Colon (tissue), 2 donors: ENCODE results near the gene ZNRF4.

Source experiments
- FAIRE-seq: peaks from 2 replicates; lab custom pipeline; 2012; peaks lifted over from hg19 to GRCh38; lab: Jason Lieb, UNC
- donor health status: control.
- donor health status: control.

The ZNRF4 gene

DNA sequence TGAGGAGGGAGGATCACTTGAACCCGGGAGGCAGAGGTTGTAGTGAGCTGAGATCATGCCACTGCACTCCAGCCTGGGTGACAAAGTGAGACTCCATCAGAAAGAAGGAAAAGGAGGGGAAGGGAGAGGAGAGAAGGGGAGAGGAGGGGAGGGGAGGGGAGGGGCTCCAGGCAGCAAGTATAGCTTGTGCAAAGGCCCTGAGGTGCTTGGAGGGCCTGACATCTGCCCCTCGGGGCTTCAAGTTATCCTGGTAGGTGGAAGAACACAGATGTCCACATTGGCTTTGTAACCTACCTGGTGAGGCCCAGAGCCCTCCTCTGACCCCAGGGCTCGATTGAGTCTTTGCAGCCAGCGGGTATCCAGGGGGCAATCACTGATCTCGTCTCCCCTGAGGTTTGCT is 11.5 kb upstream of the ZNRF4 start:
- FAIRE-seq: no peak

DNA sequence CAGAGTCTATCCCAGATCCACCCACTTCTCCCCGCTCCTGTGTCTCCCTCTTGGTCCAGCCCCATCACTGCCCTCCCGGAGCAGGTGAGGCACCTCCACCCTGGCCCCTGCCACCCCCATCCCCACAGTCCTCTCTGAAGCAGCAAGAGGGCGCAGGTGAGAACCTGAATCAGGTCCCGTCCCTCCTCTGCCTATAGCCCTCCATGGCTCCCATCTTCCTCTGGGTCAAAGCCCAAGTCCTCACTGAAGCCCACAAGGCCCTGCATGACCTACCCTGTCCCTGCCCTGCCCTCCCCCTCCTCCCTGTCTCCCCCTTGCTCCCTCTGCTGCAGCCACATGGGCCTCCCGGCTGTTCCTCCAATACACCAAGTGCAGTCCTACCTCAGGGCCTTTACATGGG is 10.8 kb upstream of the ZNRF4 start:
- no peak for FAIRE-seq

DNA sequence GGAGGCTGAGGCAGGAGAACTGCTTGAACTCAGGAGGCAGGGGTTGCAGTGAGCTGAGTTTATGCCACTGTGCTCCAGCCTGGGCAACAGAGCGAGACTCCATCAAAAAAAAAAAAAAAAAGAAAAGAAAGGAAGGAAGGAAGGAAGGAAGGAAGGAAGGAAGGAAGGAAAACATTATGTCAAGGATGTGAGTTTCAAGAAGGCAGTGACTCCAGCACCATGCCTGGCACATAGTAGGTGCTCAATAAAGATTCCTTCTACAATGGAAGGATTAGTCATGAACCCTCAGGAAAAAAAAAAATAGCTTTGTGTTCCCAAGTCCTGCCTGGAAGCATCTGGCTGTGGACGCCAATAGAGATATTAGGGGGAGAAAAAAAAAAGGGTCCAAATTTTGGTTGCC is 10.1 kb upstream of the ZNRF4 start:
- FAIRE-seq: no peak

DNA sequence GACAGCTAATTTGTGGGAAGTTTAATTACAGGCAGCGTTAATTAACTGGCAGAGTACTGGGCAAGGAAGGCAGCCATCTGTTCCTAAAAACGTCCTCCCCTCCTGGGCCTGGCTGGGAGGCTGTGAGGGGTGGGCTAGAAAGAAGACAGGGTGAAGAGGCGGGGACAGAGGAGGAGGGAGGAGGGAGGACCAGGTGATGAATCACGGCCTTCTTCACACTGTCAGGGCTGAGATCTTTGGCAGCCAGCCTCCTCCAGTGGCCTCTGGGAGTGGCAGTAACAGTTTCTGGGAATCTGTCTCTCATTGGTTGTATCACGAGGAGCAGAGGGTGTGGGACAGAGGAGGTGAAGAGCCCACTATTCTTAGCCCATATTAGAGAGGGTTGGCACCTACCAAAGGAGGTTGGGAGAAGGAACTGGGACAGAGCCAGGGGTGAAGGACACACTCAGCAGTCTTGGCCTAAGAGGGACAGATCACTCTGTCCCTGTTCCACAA is 9.6 kb upstream of the ZNRF4 start:
- no peak for FAIRE-seq

DNA sequence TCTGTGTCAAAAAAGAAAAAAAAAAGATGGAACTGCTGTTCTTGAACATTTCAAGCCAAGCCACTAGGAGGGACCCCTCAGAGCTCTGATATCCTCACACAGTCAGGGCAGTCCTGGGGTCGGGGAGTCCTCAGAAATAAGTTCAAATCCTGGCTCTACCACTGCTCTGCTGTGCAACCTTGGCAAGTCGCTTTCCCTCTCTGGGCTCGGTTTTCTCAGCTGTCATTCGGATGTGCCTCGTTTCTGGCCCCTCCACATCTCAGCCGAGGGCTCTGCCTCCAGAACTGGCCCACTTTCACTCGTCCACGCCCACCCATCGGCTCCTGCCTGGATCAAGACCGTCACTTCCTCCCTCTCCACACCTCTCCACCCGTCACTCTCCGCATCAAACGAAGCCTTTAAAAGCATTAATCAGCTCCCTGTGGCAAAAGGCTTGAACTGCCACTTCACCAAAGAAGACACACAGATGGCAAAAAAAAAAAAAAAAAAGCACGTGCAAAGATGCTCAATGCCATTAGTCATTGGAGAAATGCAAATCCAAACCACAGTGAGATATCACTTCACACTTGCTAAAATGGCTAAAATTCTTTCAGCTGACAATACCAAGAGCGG is 7.4 kb upstream of the ZNRF4 start:
- no peak for FAIRE-seq

DNA sequence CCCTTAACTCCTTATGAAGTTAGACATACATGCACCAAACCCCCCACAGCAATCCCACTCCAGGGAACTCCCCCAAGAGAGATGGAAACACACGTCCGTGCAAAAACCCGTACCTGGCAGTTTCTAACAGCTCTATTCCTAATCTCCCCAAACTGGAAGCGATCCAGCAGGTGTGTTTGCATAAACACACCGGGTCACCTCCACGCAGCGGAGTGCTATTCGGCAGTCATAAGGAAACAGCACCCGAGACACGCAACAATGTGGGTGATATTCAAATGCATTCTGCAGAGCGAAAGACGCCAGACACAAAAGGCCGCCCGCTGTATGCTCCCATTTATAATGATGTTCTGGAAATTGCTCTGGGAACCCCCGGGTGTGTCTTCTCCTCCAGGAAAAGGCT is 6.8 kb upstream of the ZNRF4 start:
- no peak for FAIRE-seq

DNA sequence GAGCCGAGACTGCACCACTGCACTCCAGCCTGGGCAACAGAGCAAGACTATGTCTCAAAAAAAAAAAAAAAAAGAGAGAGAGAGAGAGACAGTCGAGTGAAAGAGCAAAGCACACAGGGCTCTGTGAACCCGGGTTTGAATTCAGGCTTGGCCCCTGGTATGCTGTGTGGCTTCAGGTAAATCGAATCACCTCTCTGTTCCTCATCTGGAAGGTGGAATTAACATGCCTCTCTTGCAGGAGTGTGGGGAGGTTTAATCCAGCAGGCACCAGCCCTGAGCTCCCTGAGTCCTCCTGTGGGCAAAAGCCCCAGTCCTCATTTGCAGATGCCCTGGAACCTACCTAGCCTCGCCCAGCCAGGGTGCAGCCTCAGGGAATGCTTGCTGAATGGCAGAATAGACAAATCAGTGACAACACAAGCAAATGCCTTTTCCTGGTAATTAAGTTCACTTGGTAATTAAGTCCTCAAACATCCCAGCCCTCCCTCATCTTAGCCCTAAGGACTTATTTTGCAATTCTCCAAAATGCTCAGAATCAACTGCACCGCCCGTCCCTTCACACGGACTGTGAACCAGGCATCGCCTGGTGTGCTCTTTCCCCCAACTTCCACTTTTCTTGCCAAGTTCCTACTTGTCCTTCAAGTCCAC is 4.6 kb upstream of the ZNRF4 start:
- no peak for FAIRE-seq

DNA sequence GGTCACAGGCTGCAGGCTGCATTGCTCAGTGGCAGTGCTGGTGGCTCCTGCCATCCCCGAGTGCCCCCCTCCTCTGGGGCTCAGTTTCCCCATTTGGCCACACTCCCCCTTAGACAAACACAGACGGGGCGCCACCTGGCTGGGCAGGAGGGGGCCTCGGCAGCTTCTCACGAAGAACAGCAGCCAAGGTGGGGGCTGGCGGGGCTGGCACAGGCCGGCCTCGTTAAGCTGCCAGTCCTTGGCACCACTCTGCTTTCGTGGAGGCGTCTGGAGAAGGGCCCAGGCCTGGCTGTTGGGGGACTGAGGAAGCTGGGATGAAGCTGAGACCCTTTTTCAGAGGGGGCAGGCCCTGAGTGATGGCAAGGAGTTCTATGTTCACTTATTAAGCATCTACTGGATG is 3.7 kb upstream of the ZNRF4 start:
- no peak for FAIRE-seq

DNA sequence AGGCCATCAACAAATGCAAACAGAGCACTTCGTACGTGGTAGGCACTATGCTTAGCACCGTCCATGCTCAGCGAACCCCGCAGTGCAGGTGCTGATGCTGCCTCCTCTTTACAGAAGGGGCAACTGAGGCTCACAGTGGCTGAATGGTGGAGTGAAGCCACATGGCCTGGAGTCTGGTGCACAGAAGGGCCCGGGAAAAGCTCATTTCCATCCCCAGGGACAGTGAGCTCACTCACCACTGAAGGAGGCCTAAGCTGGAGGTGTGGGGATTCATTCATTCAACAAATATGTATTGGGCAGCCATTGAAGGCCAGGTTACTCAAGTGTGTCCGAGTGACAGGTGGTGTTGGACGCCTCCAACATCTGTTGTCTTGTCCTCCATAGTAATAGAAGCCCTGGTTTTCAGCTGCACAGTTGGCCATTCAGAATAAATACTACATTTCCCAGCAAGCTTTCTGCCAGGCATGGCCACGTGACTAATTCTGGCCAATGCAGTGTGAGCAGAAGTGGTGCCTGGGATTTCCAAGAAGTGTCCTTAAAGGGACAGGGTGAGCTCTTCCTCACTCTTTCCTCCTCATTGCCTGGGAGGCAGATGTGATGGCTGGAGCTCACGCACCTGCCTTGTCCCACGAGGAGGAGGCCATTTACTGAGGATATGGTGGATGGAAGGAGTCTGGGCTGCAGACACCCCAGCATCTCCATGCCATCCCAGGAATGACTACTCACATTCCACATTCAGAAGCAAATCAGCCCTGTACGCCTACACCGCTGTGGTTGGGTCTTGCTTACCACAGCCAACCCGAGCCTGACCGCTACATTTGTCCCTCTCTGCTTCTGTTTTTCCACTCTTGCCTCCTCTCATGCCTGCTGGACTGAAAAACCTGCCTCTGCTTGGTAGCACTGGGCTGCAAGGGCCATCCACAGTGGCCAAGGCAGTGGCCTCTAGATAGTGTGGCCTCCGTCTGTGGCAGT is 2.3 kb upstream of the ZNRF4 start:
- no peak for FAIRE-seq

DNA sequence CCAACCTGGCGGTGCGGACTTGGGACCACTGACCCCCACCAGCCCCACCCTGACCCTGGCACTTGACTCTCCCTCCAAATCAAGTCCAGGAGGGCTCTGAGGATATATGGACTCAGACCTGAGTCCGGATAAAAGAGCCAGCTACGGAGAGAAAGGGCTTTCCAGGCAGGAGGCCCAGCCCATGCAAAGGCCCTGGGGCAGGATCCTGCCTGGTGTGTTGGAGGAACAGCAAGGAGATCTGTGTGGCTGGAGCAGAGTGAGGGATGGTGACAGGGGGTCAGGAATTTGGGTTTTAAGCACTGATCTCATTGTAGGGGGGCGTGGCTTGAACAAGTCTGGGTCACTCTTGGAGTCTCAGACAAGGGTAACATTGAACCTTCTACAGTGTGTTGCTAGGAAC is 474 bp upstream of the ZNRF4 start:
- no peak for FAIRE-seq

DNA sequence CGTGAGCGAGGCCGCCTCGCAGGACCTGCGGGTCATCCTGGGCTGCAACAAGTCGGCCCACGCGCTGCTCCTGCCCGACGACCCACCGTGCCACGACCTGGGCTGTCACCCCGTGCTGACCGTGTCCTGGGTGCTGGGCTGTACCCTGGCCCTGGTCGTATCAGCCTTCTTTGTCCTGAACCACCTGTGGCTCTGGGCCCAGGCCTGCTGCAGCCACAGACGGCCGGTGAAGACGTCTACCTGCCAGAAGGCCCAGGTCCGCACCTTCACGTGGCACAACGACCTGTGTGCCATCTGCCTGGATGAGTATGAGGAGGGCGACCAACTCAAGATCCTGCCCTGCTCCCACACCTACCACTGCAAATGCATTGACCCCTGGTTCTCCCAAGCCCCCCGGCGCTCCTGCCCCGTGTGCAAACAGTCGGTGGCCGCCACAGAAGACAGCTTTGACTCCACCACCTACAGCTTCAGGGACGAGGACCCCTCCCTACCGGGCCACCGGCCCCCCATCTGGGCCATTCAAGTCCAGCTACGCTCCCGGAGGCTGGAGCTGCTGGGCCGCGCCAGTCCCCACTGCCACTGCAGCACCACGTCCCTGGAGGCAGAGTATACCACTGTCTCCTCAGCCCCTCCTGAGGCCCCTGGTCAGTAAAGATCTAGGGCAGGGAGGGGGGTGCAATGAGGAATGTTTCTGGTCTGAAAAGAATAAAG is 1.1 kb downstream of the ZNRF4 start:
- no peak for FAIRE-seq

DNA sequence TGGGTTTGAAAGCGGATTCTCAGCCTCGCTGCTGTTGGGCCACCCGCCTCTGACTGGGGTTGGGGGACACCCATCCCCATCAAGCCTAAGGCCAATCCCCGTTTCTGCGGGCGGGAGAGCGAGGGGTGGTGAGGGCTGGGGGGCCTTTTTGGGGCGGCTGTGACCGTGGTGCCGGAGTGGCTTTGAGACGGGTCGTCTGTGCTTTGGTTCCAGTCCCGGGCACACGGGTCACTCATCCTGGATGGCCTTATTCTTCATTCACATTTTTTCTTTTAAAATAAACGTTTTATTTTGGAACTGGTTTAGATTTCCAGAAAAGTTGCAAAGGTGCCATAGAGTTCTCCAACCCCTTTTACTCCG is 1.6 kb downstream of the ZNRF4 start:
- FAIRE-seq: no peak

DNA sequence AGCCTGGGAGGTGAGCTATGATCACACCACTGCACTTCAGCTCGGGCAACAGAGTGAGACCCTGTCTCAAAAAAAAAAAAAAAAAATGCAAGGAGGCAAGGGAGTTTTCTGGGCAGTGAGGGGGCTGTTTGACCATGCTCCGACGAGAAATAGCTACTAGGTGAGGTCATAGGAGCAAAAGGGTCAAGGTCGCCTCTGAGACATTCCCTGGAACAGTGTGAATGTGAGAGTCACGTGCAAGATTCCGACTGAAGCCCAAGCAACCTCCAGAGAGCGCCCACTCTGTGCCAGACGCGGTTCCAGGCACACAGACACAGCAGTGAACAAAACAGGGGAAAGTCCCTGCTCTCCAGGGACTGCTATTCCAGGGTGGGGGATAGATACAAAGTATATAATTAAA is 2.5 kb downstream of the ZNRF4 start:
- no peak for FAIRE-seq

DNA sequence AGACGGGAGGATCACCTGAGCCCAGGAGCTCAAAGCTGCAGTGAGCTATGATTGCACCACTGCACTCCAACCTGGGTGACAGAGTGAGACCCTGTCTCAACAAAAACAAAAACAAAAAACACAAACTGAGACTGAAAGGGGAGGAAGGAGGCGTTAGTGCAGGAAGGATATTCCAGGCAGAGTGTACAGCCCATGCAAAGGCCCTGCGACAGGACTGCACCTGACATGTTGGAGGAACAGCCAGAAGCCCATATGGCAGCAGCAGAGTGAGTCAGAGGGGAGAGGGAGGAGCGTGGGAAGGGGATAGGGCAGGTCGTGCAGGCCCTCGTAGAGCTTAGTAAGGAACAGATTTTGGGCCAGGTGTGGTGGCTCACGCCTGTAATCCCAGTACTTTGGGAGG is 3.2 kb downstream of the ZNRF4 start:
- FAIRE-seq: no peak

DNA sequence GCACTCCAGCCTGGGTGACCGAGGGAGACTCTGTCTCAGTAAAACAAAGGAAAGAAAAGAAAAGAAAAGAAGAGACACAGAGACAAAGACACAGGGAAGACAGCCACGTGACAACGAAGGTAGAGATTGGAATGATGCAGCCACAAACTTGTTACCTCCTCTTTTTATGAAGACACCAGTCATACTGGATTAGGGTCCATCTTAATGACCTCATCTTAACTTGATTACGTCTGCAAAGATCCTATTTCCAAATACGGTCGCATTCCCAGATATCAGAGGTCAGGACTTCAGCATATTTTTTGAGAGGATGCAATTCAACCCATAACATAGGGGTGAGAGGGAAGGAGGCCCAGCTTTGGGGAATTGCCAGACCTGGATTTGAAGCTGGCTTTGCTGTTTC is 4.1 kb downstream of the ZNRF4 start:
- no peak for FAIRE-seq

DNA sequence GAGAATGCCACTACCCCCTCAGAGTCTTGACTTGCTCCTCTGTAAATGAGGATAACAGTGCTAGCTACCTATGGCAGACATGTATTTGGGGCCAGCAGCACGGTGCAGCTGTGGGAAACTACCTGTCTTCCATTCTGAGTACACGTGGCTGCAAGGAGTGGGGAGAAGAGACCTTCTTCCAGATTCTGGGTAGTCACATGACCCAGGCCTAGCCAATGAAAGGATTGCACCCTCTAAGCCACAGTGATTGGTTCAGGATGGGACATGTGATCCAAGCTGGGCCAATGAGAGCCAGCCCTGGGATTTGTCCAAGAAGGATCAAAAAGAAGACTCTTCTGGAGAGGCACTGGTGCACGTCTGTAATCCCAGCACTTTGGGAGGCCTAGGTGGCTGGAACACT is 5.5 kb downstream of the ZNRF4 start:
- no peak for FAIRE-seq

DNA sequence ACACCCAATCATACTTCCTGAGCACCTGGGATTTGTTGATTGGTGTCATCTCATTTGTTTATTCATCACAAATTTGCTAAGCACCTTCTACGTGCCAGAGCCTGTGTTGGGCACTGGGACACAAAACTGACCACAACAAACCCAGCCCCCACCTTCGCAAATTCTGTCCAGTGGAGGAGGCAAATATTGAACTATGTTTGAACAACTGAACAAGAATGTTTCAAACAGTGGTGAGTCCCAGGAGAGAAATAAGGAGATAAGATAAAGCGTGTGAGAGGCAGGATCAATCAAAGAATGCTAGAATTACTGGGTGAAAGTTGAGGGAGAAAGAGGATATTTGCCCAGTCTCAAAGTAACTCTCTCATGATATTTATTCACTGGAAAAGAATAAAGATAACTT is 8.7 kb downstream of the ZNRF4 start:
- FAIRE-seq: no peak

DNA sequence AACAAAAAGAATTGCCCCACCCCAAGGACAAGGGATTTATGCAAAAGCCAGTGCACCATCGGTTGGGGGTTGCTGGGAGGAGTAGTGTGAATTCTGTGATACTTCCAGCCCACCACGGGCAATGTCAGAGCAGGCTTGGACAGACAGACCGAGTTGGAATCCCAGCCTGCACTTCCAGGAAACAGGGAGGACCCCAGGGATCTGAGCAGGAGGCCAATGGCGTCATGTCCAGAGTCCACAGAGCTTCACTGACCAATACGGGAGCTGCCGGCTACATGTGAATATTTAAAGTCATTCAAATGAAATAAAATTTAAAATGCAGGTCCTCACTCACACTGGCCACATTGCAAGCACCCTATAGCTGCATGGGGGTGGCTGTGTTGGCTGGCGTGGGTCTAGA is 10.9 kb downstream of the ZNRF4 start:
- no peak for FAIRE-seq

DNA sequence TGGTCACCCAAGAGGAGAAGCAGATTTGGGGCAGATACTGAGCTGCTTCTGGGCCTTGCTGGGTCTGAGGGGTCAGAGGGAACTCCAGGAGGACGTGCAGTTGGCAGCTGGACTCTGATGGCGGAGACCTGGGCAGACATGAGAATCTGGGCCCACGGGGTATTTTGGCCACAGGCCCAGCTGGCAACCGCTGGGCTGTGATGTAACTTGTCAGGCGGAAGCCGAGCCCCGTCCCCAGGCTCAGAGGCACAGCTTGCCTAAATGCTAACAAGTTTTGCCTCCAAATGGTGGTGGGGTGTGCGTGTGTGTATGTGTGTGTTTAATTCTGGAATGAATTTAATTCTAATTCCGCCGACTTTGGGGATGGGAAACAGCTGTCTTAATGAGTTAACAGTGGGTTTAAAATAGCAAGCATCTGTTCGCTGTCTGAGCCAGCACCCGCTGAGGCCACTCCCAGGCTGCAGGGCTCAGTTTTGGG is 11.6 kb downstream of the ZNRF4 start:
- no peak for FAIRE-seq

DNA sequence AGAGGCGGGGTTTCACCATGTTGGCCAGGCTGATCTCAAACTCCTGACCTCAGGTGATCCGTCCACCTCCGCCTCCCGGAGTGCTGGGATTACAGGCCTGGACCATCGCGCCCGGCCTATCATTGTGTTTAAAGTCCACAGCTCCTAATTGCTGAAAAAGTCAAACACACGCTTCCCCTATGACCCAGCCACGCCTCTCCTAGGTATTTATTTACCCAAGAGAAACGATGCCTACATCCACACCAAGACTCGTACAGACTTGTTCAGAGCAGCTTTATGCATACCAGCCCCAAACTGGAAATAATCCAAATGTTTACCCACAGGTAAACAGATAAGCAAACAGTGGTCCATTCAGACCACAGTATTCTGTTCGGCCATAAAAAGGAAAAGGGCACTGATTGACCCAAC is 15.1 kb downstream of the ZNRF4 start:
- FAIRE-seq: no peak

DNA sequence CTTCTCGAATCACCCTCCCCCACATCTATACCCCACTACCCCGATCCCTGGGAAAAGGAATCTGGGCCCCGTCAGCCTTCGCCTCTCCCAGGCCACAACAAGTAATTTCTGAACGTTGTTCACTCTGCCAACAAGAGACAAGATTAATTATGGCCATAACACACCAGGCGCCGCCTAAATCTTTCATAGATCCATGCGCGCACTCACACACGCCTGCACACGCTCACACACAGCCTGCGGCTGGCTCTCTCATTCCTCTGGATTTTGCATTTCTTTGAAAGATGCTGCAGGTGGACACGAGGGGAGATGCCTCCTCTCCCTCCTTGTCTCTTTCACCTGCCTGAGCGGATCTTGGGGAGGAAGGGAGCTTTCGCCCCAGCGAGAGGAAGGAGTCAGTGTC is 17.1 kb downstream of the ZNRF4 start:
- FAIRE-seq: no peak

DNA sequence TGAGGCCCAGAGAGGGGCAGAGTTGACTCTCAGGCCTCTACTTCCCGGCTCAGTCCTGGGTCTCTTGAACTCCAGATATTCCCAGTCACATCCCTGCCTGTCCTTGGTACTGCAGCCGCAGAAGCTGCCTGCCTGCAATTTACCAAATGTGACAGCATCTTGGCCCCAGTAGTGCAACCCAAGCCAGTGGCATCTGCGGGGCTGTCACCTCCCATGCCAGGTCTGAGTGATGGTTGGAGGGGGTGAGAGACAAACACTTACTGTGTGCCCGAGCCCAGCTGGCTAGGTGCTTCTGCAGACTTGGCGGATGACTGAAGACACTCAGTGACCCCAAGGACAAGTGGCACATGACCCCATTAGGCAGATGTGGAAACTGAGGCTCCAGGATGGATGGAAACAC is 18.4 kb downstream of the ZNRF4 start:
- no peak for FAIRE-seq
